ENCODE data around the gene ST3GAL4.
"Not testable (repeated sequence)": the region's sequence is repeated elsewhere in the genome, so short reads cannot be mapped to it uniquely, and the experiment has no call there.

Gene ST3GAL4

DNA sequence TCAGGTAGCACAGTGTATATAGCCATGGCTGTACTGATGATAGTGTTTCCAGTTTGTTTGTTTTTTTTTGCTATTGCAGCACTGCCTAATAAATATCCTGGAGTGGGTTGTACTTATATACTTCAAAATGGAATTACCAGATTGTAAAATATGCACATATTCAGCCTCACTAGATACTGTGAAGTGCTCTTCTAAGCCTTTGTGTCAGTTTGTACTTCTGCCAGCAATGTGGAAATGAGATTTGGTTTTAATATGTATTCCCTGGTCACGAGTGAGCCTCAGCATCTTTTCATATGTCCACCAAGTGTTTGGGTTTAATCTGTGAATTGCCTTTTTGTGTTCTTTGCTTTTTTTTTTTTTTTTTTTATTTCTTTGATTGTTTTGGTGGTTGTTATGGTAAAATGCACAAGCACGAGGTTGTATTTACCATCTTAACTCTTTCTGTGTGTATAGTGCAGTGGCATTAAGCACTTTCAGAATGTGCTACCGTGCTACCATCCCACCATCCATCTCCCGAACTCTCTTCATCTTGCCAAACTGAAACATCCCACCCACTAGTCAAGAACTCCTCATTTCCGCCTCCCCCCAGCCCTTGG is 34.9 kb downstream of the ST3GAL4 start:
- DNase-seq (ENCODE audit: low read depth): no peak

DNA sequence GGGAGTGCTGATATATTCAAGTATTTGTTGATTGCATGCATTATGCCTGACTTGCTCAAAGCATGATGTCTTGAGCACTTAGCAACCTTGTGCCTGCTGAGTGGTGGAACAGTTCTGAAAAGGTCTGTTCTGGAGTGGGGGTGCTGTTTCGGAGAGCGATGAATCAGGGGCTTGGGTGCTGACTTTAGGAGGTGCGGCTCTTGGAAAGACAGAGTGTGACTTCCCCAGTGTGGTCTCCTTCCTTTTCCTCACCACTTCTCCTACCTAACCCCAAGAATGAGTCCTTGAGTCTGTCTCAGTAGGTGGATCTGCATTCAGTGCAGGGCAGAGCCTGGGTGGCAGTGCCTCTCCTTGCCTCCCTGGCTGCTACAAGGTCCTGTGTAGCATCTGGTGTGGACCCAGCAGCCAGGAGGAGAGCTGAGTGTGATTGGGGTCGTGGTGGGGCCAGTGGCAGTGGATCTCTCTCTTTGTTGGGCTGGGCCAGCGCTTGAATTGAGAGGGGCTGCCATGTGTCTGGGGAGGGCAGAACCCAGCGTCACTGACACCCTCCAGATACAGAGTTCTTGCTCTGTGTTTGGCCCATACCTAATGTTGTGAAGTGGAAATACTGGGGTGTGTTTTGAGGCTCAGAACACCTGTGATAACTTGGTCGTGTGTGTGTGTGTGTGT is 35.9 kb downstream of the ST3GAL4 start:
- DNase-seq (ENCODE audit: low read depth): no peak

DNA sequence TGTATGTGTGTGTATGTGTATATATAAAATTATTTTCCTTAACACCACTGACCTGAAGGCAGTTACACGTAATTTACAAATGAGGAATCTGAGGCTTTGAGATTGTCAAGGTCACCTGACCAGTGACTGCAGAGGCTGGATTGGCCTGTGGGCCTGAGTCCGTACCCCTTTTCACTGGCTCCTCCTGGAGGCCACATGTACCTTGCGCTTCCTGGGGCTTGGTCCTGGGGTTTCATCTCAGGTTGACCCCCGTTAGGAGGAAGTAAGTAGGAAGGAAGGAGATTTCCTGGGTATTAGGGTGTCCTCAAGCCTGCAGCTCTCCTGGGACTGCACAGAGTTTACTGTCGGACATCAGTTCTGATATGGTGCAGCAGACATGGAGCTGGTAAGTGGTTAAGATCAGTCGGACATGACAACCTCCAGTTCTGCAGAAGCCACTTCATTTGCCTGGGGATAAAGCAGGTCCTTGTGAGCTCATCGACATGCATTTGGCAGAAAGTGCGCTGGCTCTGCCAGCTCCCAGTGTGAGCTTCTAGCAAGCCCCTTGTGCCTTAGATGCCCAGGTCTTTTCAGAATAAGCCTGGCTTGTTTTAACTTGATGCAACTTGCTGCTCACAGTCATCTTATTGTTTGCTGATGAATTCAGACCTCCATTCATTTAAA is 36.6 kb downstream of the ST3GAL4 start:
- no peak for DNase-seq (ENCODE audit: low read depth)

DNA sequence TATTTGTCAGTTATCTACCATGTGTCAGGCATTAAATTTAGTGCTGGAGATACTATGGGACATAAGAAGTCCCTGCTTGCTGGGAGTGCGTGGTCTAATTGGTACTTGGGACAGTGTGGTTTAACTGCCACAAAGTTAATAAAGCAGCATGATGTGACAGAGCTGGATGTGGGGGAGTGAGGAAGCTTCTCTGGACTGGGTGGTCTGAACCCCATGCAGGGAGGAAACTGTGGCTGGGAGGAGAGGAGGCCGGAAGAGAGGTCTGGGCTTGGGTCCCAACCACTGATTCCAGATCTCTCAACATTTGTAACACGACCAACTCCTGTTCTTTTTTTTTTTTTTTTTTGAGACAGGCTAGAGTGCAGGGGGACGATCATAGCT is 37.1 kb downstream of the ST3GAL4 start:
- no peak for DNase-seq (ENCODE audit: low read depth)

DNA sequence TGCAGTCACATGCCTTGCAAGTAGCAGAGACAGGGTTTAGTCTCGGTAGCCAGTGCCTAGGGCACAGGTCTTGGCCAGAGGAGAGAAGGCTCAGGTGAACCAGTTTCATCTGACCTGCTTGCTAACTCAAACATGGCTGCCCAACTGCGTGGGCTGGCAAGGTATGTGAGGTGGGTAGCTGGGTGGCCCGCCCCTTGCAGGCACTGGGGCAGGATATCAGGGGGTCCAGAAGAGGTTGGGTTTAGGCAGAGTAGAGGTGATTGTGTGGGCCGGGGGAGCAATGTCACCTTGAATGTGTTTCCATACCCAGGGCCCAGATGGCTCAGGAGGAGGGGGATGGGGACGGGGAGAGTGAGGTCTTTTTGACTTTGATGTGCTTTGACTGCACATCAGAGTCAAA is 37.7 kb downstream of the ST3GAL4 start:
- DNase-seq (ENCODE audit: low read depth): no peak

DNA sequence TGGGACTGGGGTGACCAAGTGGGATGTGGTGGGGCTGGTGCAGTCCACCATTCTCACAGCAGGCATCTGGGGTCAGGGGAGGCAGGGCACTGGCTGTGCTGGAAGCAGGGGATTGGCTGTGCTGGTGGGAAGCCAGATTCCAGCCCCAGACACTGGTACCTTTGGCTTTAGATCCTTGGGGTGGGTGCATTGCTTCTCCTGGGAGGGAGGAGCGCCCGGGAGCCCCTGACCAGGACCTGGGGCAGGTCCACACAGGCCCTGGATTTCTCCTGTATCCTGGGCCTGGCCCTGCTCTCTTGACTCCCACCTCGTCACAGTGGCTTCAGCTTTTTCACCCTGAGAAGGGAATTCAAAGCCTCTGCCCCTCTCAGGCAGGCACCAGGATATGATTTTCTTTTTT is 38.5 kb downstream of the ST3GAL4 start:
- DNase-seq (ENCODE audit: low read depth): no peak

DNA sequence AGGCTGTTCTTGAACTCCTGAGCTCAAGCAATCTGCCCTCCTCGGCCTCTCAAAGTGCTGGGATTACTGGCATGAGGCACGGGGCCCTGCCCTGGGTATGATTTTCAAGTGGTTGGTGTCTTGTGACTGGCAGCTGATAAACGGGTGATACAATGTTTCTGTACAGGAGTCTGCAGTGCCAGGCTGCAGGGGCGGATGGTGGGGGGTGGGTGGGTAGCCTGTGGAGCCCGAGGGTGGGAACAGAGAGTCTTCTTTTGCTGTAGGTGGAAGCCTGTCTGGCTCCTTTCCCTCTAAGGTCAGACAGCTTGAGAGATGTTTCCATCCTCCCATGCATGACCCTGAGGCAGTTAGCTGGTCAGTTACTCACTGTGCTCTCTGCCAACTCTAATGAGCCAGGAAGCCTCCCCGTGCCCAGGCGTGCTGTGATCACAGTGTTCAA is 39.2 kb downstream of the ST3GAL4 start:
- DNase-seq (ENCODE audit: low read depth): not testable (repeated sequence)

DNA sequence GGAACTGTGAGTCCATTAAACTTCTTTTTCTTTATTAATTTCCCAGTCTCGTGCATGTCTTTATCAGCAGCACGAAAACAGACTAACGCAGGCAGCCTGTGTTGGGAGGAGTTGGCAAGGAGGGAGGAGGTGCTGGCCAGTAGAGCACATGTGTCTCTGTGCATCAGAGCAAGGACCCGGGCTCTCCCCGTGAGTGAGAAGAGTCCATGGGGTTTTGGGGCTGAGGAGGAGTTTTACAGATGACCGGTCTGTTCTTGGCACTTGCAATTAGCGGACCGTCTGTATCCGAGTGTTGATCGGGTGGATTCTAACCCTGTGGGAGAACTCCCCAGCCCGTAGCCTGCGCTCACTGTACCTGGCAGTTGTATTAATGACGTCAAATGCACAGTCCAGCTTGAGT is 40.3 kb downstream of the ST3GAL4 start:
- DNase-seq (ENCODE audit: low read depth): not testable (repeated sequence)

DNA sequence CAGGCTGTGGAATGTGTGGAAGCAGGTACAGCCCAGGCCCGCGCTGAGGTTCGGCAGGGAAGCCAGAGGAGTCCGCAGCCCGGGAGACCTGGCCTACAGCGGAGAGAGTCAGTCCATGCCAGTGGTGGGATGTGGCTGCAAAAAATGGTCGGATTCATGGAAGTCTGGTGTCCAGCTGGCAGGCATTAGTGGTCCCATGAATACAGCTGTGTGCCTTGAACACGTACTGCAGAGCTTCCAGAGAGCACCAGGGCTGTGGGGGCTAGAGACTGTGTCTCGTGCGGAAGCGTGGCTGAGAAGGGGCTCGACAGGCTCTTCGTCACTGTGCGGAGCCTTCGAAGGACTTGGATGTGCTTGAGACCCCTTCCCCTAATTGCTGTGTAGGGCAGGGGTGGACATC is 40.8 kb downstream of the ST3GAL4 start:
- not testable (repeated sequence) for DNase-seq (ENCODE audit: low read depth)

DNA sequence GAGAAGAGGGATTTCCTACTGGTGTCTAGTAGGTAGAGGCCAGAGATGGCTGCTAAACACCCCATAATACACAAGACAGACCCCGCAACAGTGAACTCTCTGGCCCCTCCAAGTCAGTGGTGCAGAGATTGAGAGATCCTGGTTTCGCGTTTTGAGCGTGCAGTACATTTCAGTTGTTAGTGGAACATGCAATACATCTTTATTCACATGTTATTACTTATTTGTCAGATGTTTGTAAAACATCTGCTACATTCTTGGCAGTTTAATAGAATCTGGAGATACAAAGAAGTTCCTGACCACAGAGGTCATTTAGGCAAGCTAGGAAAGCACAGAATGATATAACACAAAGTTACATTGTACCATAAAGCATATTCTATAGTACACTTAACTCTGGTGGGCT is 41.5 kb downstream of the ST3GAL4 start:
- DNase-seq (ENCODE audit: low read depth): no peak

DNA sequence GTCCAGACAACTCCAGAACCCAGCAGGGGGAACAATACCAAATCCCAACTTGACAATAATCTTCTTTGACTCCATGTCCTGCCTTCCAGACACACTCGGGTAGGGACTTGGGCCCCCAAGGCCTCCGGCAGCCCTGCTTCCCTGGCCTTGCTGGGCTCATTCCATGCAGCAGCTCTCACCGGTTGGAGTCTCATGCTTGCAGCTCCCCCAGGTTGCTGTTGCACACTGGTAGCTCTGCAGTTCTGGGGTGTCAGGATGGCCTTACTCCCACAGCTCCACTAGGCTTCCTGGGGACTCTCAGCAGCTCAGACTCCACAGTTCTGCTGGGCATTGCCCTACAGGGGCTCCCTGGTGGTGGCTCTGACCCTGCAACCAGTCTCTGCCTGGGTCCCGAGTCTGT is 42.8 kb downstream of the ST3GAL4 start:
- DNase-seq (ENCODE audit: low read depth): no peak

DNA sequence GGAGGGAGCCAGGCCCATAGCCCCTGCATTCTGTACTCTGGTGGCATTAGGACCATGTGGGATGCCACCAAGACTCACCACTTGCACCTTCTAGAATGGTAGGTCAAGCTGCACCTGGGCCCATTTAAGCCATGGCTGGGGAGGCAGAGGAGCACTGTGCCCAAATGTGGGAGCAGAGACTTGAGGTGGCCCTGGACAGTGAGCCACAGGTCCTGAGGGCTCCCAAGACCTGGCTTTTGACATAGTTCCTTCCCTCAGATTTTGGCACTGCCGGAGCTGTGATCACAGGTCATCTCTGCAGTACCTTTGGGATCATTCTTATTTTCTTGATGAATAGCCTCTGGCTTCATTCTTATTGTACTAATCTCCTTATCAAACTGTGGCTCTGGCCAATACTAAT is 43.2 kb downstream of the ST3GAL4 start:
- DNase-seq (ENCODE audit: low read depth): no peak

DNA sequence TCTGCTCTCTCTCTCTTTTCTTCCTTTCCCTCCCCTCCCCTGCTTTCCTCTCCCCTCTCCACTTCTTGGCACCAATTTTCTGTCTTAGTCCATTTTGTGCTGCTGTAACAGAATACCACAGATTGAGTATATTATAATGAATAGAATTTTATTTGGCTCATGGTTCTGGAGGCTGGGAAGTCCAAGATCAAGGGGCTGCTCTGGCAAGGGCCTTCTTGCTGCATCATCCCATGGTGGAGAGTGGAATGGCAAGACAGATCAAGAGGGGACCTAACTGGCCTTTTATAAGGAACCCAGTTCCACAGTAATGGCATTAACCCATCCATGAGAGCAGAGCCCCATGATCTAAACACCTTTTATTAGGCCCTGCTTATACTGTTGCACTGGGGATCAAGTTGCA is 44.5 kb downstream of the ST3GAL4 start:
- no peak for DNase-seq (ENCODE audit: low read depth)

DNA sequence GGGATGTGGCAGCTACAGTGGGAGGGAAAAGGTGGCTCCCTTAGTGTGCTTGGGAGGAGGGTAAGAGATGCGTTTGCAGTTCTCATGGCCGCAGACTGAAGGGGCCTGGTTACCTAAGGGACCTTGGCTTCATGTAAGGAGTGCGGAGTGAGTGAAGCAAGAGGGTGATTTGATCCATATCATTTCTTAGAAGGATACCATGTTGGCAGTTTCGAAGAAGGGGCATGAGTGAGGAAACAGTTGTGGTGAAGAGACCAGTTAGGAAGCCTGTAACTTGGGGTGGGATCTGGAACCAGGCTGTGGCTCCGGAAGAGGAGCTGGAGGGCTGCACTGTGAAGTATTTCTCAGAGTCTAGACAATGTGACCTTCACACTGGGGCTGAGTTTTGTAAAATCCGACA is 45.0 kb downstream of the ST3GAL4 start:
- no peak for DNase-seq (ENCODE audit: low read depth)

DNA sequence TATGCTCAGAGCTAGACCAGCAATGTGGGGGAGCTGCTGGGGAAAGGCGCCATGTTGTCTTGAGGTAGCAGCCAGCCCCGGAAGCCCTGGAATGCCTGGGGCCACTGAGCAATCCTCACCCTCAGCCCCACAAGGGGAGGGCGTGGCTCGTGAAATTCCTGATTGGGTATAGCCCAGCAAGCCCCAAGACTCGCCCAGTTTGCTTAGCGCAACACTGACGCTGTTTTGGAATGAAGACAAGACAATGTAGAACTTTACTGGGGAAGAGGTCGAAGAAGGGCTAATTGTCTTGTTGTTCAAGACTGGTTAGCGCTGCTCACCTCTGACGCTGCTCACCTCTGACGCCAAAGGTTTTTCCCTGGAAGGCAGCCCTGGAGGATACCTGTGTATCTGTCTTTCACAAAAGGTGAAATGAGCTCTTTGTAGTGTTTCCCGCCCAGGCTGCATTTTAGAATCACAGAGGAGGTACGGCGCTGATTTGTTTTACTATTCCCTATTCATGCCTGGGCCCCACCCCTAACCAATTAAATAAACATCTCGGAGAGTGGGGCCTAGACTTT is 47.6 kb downstream of the ST3GAL4 start:
- DNase-seq (ENCODE audit: low read depth): no peak

DNA sequence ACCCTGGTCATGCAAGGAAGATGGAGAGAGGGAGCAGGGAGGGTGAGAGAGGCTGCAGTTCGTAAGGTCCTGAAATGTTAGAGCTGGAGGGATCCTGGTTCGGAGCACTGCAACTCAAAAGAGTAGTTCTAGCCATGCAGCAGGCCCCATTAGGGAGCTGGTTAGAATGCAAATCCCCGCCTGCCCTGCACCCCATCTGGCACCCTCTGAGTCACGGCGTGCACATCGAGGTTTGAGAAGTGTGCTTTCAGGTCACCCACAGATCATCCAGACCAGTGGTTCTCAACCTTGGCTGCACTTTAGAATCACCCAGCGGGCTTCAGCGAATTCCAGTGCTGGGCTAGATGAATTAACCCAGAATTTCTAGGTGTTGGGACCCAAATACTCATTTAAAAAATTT is 48.2 kb downstream of the ST3GAL4 start:
- DNase-seq (ENCODE audit: low read depth): no peak

DNA sequence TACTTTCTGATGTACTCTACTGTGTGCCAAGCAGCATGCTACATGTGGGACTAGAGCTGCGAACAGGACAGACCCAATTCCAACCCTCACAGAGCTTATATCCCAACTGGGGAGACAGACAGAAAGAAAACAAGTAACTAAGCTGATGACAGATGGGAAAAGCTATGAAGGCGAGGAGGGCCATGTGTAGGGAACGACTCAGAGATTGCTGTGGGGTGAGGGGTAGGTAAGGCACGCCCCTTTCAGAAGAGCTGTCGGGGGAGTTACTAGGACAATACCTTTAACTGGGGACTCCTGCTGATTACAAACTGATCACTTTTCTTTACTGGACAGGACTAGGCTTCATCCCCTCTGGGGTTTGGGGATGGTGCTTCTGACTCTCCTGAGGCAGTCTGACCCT is 48.9 kb downstream of the ST3GAL4 start:
- DNase-seq (ENCODE audit: low read depth): no peak

DNA sequence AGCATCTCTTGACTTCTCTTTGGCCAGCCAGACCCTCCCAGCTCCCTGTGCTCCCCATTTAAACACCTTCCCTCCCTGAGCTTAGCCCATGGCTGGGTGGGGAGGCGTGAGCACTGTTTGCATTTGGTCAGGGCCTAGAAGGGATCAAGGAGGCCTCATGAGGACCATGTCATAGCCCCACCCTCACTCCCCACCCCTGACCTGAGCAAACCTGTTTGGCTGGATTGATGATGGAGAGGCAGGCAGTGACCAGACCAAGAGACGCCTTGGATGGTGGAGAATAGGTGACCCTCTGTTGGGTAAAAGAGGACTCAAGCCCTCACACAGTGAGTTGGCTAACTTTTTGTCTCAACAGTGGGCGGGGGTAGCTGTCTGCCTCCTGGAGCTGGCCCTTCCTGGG is 49.9 kb downstream of the ST3GAL4 start:
- DNase-seq (ENCODE audit: low read depth): no peak

DNA sequence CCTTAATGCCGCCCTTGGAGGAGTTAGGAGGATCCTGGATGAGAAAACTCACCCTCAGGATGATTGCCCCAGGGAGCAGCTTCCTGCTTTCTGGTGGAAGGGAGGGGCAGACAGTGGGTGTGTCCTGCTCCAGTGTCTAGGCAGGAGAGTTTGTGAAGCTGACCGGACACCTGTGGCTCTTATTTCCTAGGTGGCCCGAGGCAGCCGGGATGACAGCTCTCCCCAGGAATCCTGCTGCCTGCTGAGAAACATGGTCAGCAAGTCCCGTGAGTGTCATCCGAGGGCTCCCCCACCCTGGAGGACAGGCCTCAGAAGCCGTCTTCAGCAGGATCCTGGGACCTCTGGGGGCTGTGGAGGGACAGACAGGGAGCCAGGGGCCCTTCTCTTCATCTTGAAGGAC is 50.4 kb downstream of the ST3GAL4 start:
- DNase-seq (ENCODE audit: low read depth): no peak

DNA sequence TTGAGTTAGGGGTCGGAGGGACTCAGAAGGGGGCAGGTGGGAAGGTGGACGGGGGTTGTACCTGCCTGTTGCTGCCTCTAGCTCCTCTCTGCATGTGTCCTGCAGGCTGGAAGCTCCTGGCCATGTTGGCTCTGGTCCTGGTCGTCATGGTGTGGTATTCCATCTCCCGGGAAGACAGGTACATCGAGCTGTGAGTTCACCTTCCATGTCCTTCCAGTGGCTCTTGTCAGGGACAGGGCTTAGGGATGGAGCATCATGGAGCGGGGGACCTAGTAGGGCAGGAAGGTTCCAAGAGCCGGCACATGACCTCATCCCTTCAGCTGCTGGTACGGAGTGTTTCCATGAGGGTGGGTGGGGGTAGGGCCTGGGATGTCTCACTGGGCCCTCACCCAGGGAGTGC is 50.9 kb downstream of the ST3GAL4 start:
- DNase-seq (ENCODE audit: low read depth): no peak

DNA sequence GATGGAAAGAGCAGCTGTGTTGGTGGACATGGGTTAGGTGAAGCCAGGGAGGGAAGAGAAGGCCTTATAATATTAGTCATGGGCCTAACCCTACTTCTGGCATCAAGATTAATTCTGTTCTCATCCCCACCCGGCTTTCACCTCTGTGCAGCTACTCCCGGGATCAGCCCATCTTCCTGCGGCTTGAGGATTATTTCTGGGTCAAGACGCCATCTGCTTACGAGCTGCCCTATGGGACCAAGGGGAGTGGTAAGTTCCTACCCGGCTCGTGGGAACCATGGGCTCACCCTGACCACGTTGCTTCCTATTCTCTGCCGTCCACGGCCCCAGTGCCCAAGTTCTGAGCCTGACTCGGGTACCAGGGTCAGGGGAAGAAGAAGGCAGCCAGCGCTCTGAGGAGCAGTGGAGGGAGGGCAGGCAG is 51.6 kb downstream of the ST3GAL4 start:
- DNase-seq (ENCODE audit: low read depth): no peak

DNA sequence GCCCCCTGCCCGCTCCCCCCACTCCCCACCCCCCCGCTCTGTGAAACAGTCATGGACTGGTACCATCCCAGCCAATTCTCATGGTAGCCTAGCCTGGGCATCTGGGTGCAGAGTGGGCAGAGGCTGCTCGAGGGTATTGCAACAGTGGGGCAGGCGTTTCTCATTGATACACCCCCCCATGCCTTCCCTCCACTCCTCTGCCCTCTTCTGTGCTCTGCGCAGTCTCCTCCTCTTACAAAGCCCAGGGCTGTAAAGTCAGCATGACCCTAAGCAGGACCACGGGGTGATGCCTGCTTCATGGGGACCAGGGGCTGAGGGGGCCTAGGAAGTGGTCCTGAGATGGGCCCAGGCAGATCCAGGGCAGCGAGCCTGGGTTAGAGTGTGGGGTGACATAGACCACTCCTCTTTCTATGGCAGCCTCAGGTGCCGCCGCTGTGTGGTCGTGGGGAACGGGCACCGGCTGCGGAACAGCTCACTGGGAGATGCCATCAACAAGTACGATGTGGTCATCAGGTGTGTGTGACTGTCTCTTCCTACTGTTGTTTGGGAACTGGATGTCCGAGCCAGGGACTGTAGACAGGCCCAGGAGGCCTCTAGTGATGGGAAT is 52.3 kb downstream of the ST3GAL4 start:
- no peak for DNase-seq (ENCODE audit: low read depth)

DNA sequence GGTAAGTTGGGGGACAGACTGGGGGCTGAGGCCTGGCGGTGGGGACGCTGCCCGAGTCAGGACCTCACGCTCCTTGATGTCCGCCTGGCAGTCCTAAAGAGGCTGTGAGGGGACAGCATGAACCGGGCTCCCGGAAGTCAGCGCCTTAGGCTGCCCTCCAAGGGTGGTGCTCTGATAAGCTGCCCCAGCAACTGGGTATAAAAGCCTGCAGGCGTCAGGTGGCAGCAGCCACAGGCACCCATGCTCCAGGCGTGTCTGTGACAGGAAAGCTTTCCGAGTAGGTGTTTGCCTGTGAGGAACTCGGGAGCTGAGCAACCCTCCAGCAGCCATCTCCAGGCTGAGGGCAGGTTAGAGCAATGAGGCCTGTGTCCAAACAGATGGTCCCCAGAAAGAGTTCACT is 53.0 kb downstream of the ST3GAL4 start:
- DNase-seq (ENCODE audit: low read depth): no peak

All from stromal cell of bone marrow (primary cell).